Activated CD4-positive, alpha-beta T cell treated with anti-CD3 and anti-CD28 coated beads, Interleukin-2, amount 50 U/mL, for 4 hours (primary cell): ENCODE results near the gene C6orf132.

Source experiments
- DNase-seq, 2 experiments: peaks; one replicate each; pipeline ENCODE4 v3.0.0-alpha.2; 2020

C6orf132 gene

GRCh38 chr6:42068872-42069522 lies 73.4 kb downstream of the C6orf132 start:
- DNase-seq: no peak

- no peak for DNase-seq
Measured at GRCh38 chr6:42068173-42068572, 74.2 kb downstream of the C6orf132 start.

GRCh38 chr6:42066156-42066675 lies 76.2 kb downstream of the C6orf132 start:
- DNase-seq: no peak

GRCh38 chr6:42059743-42060142 lies 82.7 kb downstream of the C6orf132 start:
- no peak for DNase-seq

- DNase-seq: no peak
Measured at GRCh38 chr6:42053601-42054000, 88.8 kb downstream of the C6orf132 start.

GRCh38 chr6:42051268-42051653 lies 91.2 kb downstream of the C6orf132 start:
- DNase-seq: no peak
